ENCODE data around the gene FMN1. TPM values are rescaled to one million over a fixed set of nuclear protein-coding genes. Genes with fewer than 3 reads are reported as not detected.

FMN1 gene
- polyA plus RNA-seq, 3 donors: 0.28 to 3.7 (median 0.34) TPM

- Histone ChIP-seq H3K4me2 (replicated peaks; ENCODE audit: extremely low read depth, low read length, poor library complexity, severe bottlenecking) (no peak overlapping the region), H2AFZ (ENCODE audit: insufficient read depth, low read depth, low read length, poor library complexity, severe bottlenecking) (no peak overlapping the region), H3K9ac (ENCODE audit: insufficient read depth, low read length, poor library complexity, severe bottlenecking) (no peak overlapping the region), H3K9me3 (replicated peaks in 1 of 2; ENCODE audit: control insufficient read depth in 1 of 2, insufficient read depth in 1 of 2, low read length in 2 of 2) (no peaks in the 10 kb centered on the region), H3K27me3 (ENCODE audit: control insufficient read depth in 2 of 2, insufficient read depth in 2 of 2, low read length in 2 of 2) (no peaks in the 10 kb centered on the region), H3K4me3 (replicated peaks in 1 of 3; ENCODE audit: low read depth in 2 of 3, low read length in 3 of 3) (no peak overlapping the region), H3K27ac (ENCODE audit: low read depth in 1 of 2, low read length in 2 of 2) (no peak overlapping the region), H3K79me2 (ENCODE audit: insufficient read depth, low read length) (no peaks in the 10 kb centered on the region), H3K4me1 (ENCODE audit: control insufficient read depth in 1 of 2, insufficient read depth in 2 of 2, low read length in 2 of 2) (peaks cover 4 to 12% of the 10 kb centered on the region in 2 donors), H3K36me3 (replicated peaks in 1 of 2; ENCODE audit: control insufficient read depth in 1 of 2, insufficient read depth in 2 of 2, low read length in 2 of 2) (no peaks in the 10 kb centered on the region), H4K20me1 (ENCODE audit: insufficient read depth, low read length) (no peaks in the 10 kb centered on the region)
- H3K4me1 Mint-ChIP-seq: peaks cover 11% of the 10 kb centered on the region
- 100% methylated on average over 4 of the region's 5 CpGs for WGBS (ENCODE audit: insufficient coverage)
- H3K27me3 Mint-ChIP-seq (ENCODE audit: low read depth in 3 of 3): peaks cover 4 to 8% (median 5%) of the 10 kb centered on the region in 3 donors
- intact Hi-C loops (cut with micrococcal nuclease): no loop called here
- no peaks in the 10 kb centered on the region for H3K9me3 Mint-ChIP-seq
- no peak overlapping the region for H3K27ac Mint-ChIP-seq
- no peak for TF ChIP-seq CTCF (IDR thresholded peaks at IDR 0.05)
- no peaks in the 10 kb centered on the region for H3K36me3 Mint-ChIP-seq
- no peak for DNase-seq
- H3K4me3 Mint-ChIP-seq: peak overlapping the region in 1 of 2 donors; percentile 3
Observed at GRCh38 chr15:33200444-33200843, 5.9 kb upstream of the FMN1 start.

DNA sequence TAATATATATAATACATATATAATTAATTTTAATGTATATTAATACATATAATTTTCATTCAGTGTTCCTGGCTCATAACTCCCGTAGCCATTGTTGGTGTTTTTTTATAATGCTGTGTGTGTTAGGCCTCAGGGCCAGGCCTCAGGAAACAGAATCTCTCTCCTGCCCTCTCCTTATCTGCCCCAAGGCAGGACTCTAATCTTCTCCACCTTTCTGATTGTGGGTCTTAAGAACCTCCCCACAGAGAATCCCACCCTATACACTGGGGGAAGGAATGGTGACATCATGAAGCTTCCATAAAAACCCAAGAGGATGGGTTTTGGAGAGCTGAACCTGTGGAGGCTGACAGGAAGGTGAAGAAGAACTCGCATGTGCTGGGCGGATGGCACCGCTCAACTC, 4.0 kb upstream of the FMN1 start:
- no peaks in the 10 kb centered on the region for H3K36me3 Mint-ChIP-seq
- Histone ChIP-seq H4K20me1 (ENCODE audit: insufficient read depth, low read length) (no peaks in the 10 kb centered on the region), H3K4me2 (replicated peaks; ENCODE audit: extremely low read depth, low read length, poor library complexity, severe bottlenecking) (no peak overlapping the region), H2AFZ (ENCODE audit: insufficient read depth, low read depth, low read length, poor library complexity, severe bottlenecking) (no peak overlapping the region), H3K27ac (ENCODE audit: low read depth in 1 of 2, low read length in 2 of 2) (no peak overlapping the region), H3K4me3 (replicated peaks in 1 of 3; ENCODE audit: low read depth in 2 of 3, low read length in 3 of 3) (no peak overlapping the region), H3K36me3 (replicated peaks in 1 of 2; ENCODE audit: control insufficient read depth in 1 of 2, insufficient read depth in 2 of 2, low read length in 2 of 2) (no peaks in the 10 kb centered on the region), H3K27me3 (ENCODE audit: control insufficient read depth in 2 of 2, insufficient read depth in 2 of 2, low read length in 2 of 2) (peaks cover 0 to 2% of the 10 kb centered on the region in 2 donors), H3K4me1 (ENCODE audit: control insufficient read depth in 1 of 2, insufficient read depth in 2 of 2, low read length in 2 of 2) (peaks cover 12 to 25% of the 10 kb centered on the region in 2 donors), H3K9me3 (replicated peaks in 1 of 2; ENCODE audit: control insufficient read depth in 1 of 2, insufficient read depth in 1 of 2, low read length in 2 of 2) (no peaks in the 10 kb centered on the region), H3K9ac (ENCODE audit: insufficient read depth, low read length, poor library complexity, severe bottlenecking) (no peak overlapping the region), H3K79me2 (ENCODE audit: insufficient read depth, low read length) (no peaks in the 10 kb centered on the region)
- no peak for TF ChIP-seq CTCF (IDR thresholded peaks at IDR 0.05)
- no peak overlapping the region for H3K27ac Mint-ChIP-seq
- no peak for DNase-seq
- H3K4me1 Mint-ChIP-seq: peaks cover 26% of the 10 kb centered on the region
- peaks cover 8 to 13% (median 10%) of the 10 kb centered on the region in 3 donors for H3K27me3 Mint-ChIP-seq (ENCODE audit: low read depth in 3 of 3)
- H3K9me3 Mint-ChIP-seq: no peaks in the 10 kb centered on the region
- intact Hi-C loops (cut with micrococcal nuclease): loop anchor here (5.0 kb wide), 2 partner anchors 41 to 46 kb away; no protein-coding TSS in a partner anchor
- H3K4me3 Mint-ChIP-seq: no peak overlapping the region
- WGBS (ENCODE audit: insufficient coverage): no CpG with 5 or more reads among the region's 4 CpGs
